Measurements from ENCODE around the gene NINL. TPM values are rescaled to one million over a fixed set of nuclear protein-coding genes. Genes with fewer than 3 reads are reported as not detected.

The NINL gene
- total and polyA plus RNA-seq, 2 of the 8 experiments (the other 6 are each of a cell fraction or from before 2014, with no cell fraction given): 15.3 to 30.0 TPM

DNA sequence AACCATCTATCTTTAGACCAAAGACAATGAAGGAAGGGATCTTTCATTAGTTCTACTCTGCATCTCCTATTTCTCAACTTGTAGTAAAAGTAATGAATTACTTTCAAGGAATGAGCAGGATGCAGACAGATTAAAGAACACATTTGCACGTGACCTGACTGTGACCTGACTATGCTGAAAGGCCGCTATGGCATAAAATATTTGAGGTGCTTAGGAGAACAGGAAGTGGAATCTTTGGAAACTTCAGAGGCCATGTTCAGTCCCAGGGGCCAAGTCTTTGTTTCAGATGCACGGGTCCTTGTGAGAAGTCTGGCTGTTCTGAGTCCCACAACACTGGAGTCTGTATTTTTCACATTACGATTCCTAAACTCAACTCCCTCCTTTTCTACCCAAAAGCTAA, 41.0 kb downstream of the NINL start (continued):
- TF ChIP-seq, protein P1, sequence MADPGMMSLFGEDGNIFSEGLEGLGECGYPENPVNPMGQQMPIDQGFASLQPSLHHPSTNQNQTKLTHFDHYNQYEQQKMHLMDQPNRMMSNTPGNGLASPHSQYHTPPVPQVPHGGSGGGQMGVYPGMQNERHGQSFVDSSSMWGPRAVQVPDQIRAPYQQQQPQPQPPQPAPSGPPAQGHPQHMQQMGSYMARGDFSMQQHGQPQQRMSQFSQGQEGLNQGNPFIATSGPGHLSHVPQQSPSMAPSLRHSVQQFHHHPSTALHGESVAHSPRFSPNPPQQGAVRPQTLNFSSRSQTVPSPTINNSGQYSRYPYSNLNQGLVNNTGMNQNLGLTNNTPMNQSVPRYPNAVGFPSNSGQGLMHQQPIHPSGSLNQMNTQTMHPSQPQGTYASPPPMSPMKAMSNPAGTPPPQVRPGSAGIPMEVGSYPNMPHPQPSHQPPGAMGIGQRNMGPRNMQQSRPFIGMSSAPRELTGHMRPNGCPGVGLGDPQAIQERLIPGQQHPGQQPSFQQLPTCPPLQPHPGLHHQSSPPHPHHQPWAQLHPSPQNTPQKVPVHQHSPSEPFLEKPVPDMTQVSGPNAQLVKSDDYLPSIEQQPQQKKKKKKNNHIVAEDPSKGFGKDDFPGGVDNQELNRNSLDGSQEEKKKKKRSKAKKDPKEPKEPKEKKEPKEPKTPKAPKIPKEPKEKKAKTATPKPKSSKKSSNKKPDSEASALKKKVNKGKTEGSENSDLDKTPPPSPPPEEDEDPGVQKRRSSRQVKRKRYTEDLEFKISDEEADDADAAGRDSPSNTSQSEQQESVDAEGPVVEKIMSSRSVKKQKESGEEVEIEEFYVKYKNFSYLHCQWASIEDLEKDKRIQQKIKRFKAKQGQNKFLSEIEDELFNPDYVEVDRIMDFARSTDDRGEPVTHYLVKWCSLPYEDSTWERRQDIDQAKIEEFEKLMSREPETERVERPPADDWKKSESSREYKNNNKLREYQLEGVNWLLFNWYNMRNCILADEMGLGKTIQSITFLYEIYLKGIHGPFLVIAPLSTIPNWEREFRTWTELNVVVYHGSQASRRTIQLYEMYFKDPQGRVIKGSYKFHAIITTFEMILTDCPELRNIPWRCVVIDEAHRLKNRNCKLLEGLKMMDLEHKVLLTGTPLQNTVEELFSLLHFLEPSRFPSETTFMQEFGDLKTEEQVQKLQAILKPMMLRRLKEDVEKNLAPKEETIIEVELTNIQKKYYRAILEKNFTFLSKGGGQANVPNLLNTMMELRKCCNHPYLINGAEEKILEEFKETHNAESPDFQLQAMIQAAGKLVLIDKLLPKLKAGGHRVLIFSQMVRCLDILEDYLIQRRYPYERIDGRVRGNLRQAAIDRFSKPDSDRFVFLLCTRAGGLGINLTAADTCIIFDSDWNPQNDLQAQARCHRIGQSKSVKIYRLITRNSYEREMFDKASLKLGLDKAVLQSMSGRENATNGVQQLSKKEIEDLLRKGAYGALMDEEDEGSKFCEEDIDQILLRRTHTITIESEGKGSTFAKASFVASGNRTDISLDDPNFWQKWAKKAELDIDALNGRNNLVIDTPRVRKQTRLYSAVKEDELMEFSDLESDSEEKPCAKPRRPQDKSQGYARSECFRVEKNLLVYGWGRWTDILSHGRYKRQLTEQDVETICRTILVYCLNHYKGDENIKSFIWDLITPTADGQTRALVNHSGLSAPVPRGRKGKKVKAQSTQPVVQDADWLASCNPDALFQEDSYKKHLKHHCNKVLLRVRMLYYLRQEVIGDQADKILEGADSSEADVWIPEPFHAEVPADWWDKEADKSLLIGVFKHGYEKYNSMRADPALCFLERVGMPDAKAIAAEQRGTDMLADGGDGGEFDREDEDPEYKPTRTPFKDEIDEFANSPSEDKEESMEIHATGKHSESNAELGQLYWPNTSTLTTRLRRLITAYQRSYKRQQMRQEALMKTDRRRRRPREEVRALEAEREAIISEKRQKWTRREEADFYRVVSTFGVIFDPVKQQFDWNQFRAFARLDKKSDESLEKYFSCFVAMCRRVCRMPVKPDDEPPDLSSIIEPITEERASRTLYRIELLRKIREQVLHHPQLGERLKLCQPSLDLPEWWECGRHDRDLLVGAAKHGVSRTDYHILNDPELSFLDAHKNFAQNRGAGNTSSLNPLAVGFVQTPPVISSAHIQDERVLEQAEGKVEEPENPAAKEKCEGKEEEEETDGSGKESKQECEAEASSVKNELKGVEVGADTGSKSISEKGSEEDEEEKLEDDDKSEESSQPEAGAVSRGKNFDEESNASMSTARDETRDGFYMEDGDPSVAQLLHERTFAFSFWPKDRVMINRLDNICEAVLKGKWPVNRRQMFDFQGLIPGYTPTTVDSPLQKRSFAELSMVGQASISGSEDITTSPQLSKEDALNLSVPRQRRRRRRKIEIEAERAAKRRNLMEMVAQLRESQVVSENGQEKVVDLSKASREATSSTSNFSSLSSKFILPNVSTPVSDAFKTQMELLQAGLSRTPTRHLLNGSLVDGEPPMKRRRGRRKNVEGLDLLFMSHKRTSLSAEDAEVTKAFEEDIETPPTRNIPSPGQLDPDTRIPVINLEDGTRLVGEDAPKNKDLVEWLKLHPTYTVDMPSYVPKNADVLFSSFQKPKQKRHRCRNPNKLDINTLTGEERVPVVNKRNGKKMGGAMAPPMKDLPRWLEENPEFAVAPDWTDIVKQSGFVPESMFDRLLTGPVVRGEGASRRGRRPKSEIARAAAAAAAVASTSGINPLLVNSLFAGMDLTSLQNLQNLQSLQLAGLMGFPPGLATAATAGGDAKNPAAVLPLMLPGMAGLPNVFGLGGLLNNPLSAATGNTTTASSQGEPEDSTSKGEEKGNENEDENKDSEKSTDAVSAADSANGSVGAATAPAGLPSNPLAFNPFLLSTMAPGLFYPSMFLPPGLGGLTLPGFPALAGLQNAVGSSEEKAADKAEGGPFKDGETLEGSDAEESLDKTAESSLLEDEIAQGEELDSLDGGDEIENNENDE (IDR thresholded peaks at IDR 0.05; ENCODE audit: insufficient replicate concordance, low read length): no peak
- no peak for TF ChIP-seq SRF (IDR thresholded peaks at IDR 0.05; ENCODE audit: low read depth, low read length)
- no peak for TF ChIP-seq SUZ12 (IDR thresholded peaks at IDR 0.05; ENCODE audit: low read length)
- TF ChIP-seq CBX5 (IDR thresholded peaks at IDR 0.05; ENCODE audit: low read depth, low read length): no peak
- no peak for TF ChIP-seq POU5F1 (IDR thresholded peaks at IDR 0.05; ENCODE audit: low read depth, low read length)
- TF ChIP-seq, protein P2, sequence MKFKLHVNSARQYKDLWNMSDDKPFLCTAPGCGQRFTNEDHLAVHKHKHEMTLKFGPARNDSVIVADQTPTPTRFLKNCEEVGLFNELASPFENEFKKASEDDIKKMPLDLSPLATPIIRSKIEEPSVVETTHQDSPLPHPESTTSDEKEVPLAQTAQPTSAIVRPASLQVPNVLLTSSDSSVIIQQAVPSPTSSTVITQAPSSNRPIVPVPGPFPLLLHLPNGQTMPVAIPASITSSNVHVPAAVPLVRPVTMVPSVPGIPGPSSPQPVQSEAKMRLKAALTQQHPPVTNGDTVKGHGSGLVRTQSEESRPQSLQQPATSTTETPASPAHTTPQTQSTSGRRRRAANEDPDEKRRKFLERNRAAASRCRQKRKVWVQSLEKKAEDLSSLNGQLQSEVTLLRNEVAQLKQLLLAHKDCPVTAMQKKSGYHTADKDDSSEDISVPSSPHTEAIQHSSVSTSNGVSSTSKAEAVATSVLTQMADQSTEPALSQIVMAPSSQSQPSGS (IDR thresholded peaks at IDR 0.05; ENCODE audit: low read length): no peak
- no peak for TF ChIP-seq BRCA1 (IDR thresholded peaks at IDR 0.05; ENCODE audit: low read depth, low read length)
